OCI-LY7 (cell line): ENCODE results near the gene GRID1. TPM values are rescaled to one million over a fixed set of nuclear protein-coding genes. Genes with fewer than 3 reads are reported as not detected.

Source experiments
- BruUV-seq: library from RNA; stranded (reverse); fragments of 400-500 nt; replicated peaks from 2 replicates; lab custom pipeline; 2021; lab: Mats Ljungman, UMichigan
- CTCF ChIA-PET: fragments of 300-600 bp; sonication (Branson Sonifier 250); formaldehyde crosslinking; loops from one replicate; lab custom pipeline; 2022; ENCODE audit warnings: antibody characterized with exemption; ENCODE audit not compliant: unreplicated experiment; lab: Charles Lee
- POLR2A ChIA-PET: fragments of 300-600 bp; sonication (Branson Sonifier 250); formaldehyde crosslinking; loops from one replicate; lab custom pipeline; 2022; ENCODE audit warnings: antibody characterized with exemption; lab: Charles Lee
- DNase-seq: peaks from one replicate; pipeline ENCODE4 v3.0.0-alpha.2; 2015; ENCODE audit warnings: low spot score
- H2AFZ ChIP-seq: fragments of 200-600 bp; sonication (generic), shearing (Covaris generic); 2 replicates; pipeline ENCODE4 v1.6.1; 2014; ENCODE audit warnings: mild to moderate bottlenecking, antibody characterized with exemption, low read length, moderate library complexity
- H3K27ac ChIP-seq: fragments of 200-600 bp; sonication (generic); 2 replicates; pipeline ENCODE4 v1.5.1; 2014; ENCODE audit warnings: mixed run types, low read depth, mild to moderate bottlenecking, moderate library complexity, low read length, inconsistent platforms; ENCODE audit not compliant: poor library complexity, severe bottlenecking
- H3K36me3 ChIP-seq: fragments of 200-600 bp; sonication (generic); 2 replicates; pipeline ENCODE4 v1.6.1; 2014; ENCODE audit warnings: mild to moderate bottlenecking, antibody characterized with exemption, low read length, moderate library complexity, mixed read lengths; ENCODE audit not compliant: insufficient read depth
- H3K4me1 ChIP-seq: fragments of 200-600 bp; sonication (generic); 2 replicates; pipeline ENCODE4 v1.5.1; 2014; ENCODE audit warnings: mild to moderate bottlenecking, low read length; ENCODE audit not compliant: insufficient read depth, poor library complexity, severe bottlenecking
- H3K4me2 ChIP-seq: fragments of 200-600 bp; sonication (generic); 2 replicates; pipeline ENCODE4 v1.6.1; 2014; ENCODE audit warnings: mild to moderate bottlenecking, low read length
- H3K4me3 ChIP-seq: fragments of 200-600 bp; sonication (generic); 2 replicates; pipeline ENCODE4 v1.5.1; 2014; ENCODE audit warnings: mild to moderate bottlenecking, low read depth, low read length; ENCODE audit not compliant: poor library complexity, severe bottlenecking
- H3K79me2 ChIP-seq: fragments of 200-600 bp; sonication (generic); 2 replicates; pipeline ENCODE4 v1.6.1; 2016; ENCODE audit warnings: low read depth, mild to moderate bottlenecking, low read length, moderate library complexity, mixed read lengths; ENCODE audit not compliant: insufficient read depth
- H3K9me2 ChIP-seq: fragments of 200-600 bp; sonication (generic); 2 replicates; pipeline ENCODE4 v1.6.1; 2016; ENCODE audit warnings: mild to moderate bottlenecking, low read length, mixed read lengths; ENCODE audit not compliant: insufficient read depth
- H3K9me3 ChIP-seq: fragments of 200-600 bp; sonication (generic); 2 replicates; pipeline ENCODE4 v1.6.1; 2014; ENCODE audit warnings: mild to moderate bottlenecking, mixed run types, low read length, mixed read lengths
- H4K20me1 ChIP-seq: fragments of 200-600 bp; sonication (generic); 2 replicates; pipeline ENCODE4 v1.6.1; 2014; ENCODE audit warnings: mild to moderate bottlenecking, antibody characterized with exemption, low read length, moderate library complexity, mixed read lengths; ENCODE audit not compliant: insufficient read depth
- EZH2phosphoT487 ChIP-seq: fragments of 200-600 bp; sonication (generic); IDR thresholded peaks from 2 replicates; pipeline ENCODE4 v1.6.1; 2018; ENCODE audit warnings: low read depth, borderline replicate concordance, mild to moderate bottlenecking, mixed run types, antibody characterized with exemption, low read length, moderate library complexity, mixed read lengths
- intact Hi-C: fragments of 100-400 bp; cut with micrococcal nuclease; formaldehyde crosslinking; loops from one replicate; pipeline ENCODE4 v1.10.0; 2022; ENCODE audit not compliant: unreplicated experiment
- total RNA-seq, 2 experiments: library from RNA; depleted of rRNA in 1 of 2; stranded (reverse); fragments of >200 nt in 1 of 2; shearing (Covaris generic) in 1 of 2; gene quantifications; 2 replicates each; pipeline ENCODE4 v1.2.3, GENCODE V29; 2014 to 2022
- TF ChIP-seq, protein P1 (sequence below): fragments of 200-600 bp; sonication (generic); conservative IDR thresholded peaks from 2 replicates; pipeline ENCODE4 v1.5.1; 2014; ENCODE audit warnings: mild to moderate bottlenecking, antibody characterized with exemption, low read length, moderate library complexity, mixed read lengths

The GRID1 gene
- total RNA-seq, 2 experiments from 2014 or later, result 1.6 to 3.7 TPM

DNA sequence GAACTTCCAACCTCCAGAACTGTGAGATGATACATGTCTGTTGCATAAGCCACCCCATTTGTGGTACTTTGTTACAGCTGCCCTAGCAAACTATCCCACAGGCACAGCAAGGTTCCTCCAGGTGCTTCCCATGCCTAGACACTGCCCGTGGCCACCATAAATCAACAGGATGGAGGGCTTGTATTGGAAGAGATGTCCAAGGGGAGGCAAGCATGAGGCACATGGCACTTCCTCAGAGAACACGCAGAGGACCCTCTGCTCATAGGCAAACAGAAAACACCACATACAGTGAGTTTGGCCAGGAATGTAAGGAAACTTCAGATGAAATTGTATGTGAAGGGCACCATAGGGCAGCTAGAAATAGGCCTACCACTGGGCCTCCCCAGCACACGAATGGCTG, 291.1 kb downstream of the GRID1 start:
- Histone ChIP-seq H3K36me3 (no peaks in the 10 kb centered on the region), H3K4me2 (no peak overlapping the region), H3K79me2 (no peaks in the 10 kb centered on the region), H3K9me2 (no peaks in the 10 kb centered on the region), H3K27ac (no peak overlapping the region), H3K4me1 (no peaks in the 10 kb centered on the region), H2AFZ (no peak overlapping the region), H4K20me1 (no peaks in the 10 kb centered on the region), H3K4me3 (no peak overlapping the region), H3K9me3 (no peaks in the 10 kb centered on the region)
- ChIA-PET CTCF (no interaction called here), POLR2A (no interaction called here)
- intact Hi-C loops, result no loop called here
- no TSS peak for BruUV-seq
- no peak for TF ChIP-seq EZH2phosphoT487
- TF ChIP-seq, protein P1, sequence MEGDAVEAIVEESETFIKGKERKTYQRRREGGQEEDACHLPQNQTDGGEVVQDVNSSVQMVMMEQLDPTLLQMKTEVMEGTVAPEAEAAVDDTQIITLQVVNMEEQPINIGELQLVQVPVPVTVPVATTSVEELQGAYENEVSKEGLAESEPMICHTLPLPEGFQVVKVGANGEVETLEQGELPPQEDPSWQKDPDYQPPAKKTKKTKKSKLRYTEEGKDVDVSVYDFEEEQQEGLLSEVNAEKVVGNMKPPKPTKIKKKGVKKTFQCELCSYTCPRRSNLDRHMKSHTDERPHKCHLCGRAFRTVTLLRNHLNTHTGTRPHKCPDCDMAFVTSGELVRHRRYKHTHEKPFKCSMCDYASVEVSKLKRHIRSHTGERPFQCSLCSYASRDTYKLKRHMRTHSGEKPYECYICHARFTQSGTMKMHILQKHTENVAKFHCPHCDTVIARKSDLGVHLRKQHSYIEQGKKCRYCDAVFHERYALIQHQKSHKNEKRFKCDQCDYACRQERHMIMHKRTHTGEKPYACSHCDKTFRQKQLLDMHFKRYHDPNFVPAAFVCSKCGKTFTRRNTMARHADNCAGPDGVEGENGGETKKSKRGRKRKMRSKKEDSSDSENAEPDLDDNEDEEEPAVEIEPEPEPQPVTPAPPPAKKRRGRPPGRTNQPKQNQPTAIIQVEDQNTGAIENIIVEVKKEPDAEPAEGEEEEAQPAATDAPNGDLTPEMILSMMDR, result no peak
- no peak for DNase-seq

GRCh38 chr10:86074294-86074693, 292.3 kb downstream of the GRID1 start:
- ChIA-PET POLR2A (no interaction called here), CTCF (no interaction called here)
- DNase-seq, result no peak
- H3K4me3 ChIP-seq, result no peak overlapping the region
- no peak overlapping the region for H2AFZ ChIP-seq
- H3K36me3 ChIP-seq, result no peaks in the 10 kb centered on the region
- no peaks in the 10 kb centered on the region for H3K79me2 ChIP-seq
- no peaks in the 10 kb centered on the region for H4K20me1 ChIP-seq
- no peak overlapping the region for H3K27ac ChIP-seq
- H3K9me2 ChIP-seq, result no peaks in the 10 kb centered on the region
- H3K9me3 ChIP-seq, result no peaks in the 10 kb centered on the region
- intact Hi-C loops, result no loop called here
- TF ChIP-seq, protein P1, result no peak
- TF ChIP-seq EZH2phosphoT487, result no peak
- no peaks in the 10 kb centered on the region for H3K4me1 ChIP-seq
- BruUV-seq, result no TSS peak
- no peak overlapping the region for H3K4me2 ChIP-seq

DNA sequence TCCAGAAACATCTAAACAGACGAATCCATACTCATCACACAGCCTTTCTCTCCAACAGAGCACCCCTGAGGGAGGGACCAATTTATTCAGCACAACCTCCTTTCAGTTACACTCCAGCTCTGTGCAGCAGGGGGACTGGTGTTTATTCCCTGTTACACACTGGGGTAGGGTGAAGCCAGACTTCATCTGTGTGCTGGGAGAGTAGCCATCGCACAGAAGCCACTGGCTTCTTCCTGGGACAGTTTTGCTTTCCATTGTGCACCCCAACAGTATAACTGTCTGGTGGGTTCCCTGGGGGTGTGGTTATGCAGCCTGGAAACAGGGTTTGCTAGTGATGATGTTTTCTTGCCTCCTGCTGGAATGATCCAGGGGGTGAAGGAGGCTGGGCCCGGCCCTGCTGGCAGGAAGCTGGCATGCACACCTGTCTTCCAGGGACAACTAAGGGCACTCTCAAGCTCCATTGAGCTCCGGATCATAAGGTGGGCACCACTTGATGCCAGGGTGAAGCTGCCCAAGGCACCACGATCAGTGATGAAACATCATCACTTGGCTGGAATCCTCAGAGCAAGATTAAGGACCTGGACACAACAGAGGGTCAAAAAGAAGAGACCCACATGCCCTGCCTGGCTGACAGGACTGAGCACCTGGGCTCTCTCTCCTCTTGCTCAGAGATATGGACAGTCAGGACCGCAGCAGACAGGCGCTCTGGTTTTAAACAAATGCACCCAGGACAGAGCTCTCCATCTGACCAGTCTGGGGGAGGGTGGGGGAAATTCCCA, 293.2 kb downstream of the GRID1 start:
- Histone ChIP-seq H2AFZ (no peak overlapping the region), H4K20me1 (no peaks in the 10 kb centered on the region), H3K9me2 (no peaks in the 10 kb centered on the region), H3K4me1 (peaks cover 2% of the 10 kb centered on the region), H3K36me3 (no peaks in the 10 kb centered on the region), H3K9me3 (no peaks in the 10 kb centered on the region), H3K79me2 (no peaks in the 10 kb centered on the region), H3K27ac (no peak overlapping the region), H3K4me2 (no peak overlapping the region), H3K4me3 (no peak overlapping the region)
- no TSS peak for BruUV-seq
- CTCF ChIA-PET, result no interaction called here
- POLR2A ChIA-PET, result interaction anchor here (0.7 kb wide), 1 partner anchor 139 kb away, joined by 3 read pairs; no protein-coding TSS in a partner anchor
- intact Hi-C loops, result no loop called here
- no peak for TF ChIP-seq EZH2phosphoT487
- TF ChIP-seq, protein P1, result no peak
- no peak for DNase-seq
